ENCODE data around the gene ZBTB44. TPM values are rescaled to one million over a fixed set of nuclear protein-coding genes. Genes with fewer than 3 reads are reported as not detected.

ZBTB44 gene, protein sequence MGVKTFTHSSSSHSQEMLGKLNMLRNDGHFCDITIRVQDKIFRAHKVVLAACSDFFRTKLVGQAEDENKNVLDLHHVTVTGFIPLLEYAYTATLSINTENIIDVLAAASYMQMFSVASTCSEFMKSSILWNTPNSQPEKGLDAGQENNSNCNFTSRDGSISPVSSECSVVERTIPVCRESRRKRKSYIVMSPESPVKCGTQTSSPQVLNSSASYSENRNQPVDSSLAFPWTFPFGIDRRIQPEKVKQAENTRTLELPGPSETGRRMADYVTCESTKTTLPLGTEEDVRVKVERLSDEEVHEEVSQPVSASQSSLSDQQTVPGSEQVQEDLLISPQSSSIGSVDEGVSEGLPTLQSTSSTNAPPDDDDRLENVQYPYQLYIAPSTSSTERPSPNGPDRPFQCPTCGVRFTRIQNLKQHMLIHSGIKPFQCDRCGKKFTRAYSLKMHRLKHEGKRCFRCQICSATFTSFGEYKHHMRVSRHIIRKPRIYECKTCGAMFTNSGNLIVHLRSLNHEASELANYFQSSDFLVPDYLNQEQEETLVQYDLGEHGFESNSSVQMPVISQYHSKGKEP
- 27.5 and 28.9 TPM in 2 replicates for total RNA-seq (2014; rRNA removed)
- Bru-seq, nascent RNA = percentile 78 among the genes with signal in this experiment
- percentile 80 among the genes with signal in this experiment for BruChase-seq, experiment 1, labeled RNA remaining after a 6-hour chase
- percentile 79 among the genes with signal in this experiment for BruChase-seq, experiment 2, labeled RNA remaining after a 2-hour chase
- long read RNA-seq, full-length matches to known transcripts = 1 of 20 reads
- long read RNA-seq, partial matches to known transcripts = 3 of 20 reads
- long read RNA-seq, other reads (novel, unspliced or antisense) = 16 of 20 reads

DNA sequence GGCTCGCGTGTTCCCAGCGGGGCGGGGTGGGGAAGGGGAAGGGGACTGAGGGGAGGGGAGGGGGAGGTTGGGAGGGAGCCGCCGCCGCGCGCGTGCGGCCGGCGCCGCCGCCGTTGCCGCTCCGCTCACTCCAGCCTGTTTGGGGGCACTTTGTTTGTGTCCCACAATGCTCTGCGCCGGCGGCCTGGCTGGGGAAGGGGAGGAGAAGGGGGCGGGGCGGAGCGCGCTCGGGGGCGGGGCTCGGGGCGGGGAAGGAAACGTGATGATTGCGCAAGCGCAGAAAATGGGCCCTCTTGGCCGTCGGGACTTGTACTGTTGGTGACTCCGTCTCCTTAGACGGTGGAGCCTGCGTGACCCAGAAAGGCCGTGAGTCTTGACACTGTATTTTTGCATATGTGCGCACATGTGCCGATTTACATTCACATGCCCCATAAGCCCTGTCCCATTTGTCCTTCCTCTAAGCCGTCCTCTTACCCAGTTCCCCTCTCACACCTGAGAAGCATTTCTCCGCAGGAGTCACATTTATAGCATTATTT, at the start of gene ZBTB44:
Gene ZBTB44 (minus strand): TSS at position 168 of the 536 bp plus-strand sequence. CDS start 53,044 bp downstream, outside the sequence.
- Histone ChIP-seq H3K27ac (ENCODE audit: low read length) (peak within 1 kb of the TSS; percentile 40; the same call in 1 of the 2 replicates), H3K9me2 (replicated peaks; ENCODE audit: low read length) (no peaks in the 10 kb centered on the region), H2AFZ (ENCODE audit: low read length) (peak within 1 kb of the TSS; percentile 99), H3F3A (ENCODE audit: low read length, unreplicated experiment) (no peaks in the 10 kb centered on the region), H4K20me1 (ENCODE audit: low read length) (peaks cover 9% of the 10 kb centered on the region), H3K9me3 (ENCODE audit: low read length) (peaks cover 2% of the 10 kb centered on the region; the same call in 1 of the 2 replicates), H3K4me2 (ENCODE audit: low read length) (peak within 1 kb of the TSS; percentile 92), H3K9ac (ENCODE audit: low read length) (peak within 1 kb of the TSS; percentile 78), H3K27me3 (ENCODE audit: low read length) (no peaks in the 10 kb centered on the region), H3K4me1 (ENCODE audit: insufficient read depth, low read length) (peaks cover 19% of the 10 kb centered on the region), H3K36me3 (ENCODE audit: low read depth, low read length) (no peaks in the 10 kb centered on the region), H3K79me2 (ENCODE audit: low read length) (peaks cover 43% of the 10 kb centered on the region), H3K4me3 (ENCODE audit: low read length) (peak within 1 kb of the TSS; percentile 82)
- intact Hi-C loops (cut with micrococcal nuclease) = loop anchor here (5.0 to 10.0 kb wide), 2 partner anchors 77 to 100 kb away; no protein-coding TSS in a partner anchor
- ChIA-PET CTCF (no interaction called here), POLR2A (ENCODE audit: unreplicated experiment) (no interaction called here)
- BruUV-seq (replicated peaks) = no TSS peak
- ATAC-seq (peak; percentile 77), DNase-seq (peak; percentile 88)
- TF ChIP-seq, protein P1, sequence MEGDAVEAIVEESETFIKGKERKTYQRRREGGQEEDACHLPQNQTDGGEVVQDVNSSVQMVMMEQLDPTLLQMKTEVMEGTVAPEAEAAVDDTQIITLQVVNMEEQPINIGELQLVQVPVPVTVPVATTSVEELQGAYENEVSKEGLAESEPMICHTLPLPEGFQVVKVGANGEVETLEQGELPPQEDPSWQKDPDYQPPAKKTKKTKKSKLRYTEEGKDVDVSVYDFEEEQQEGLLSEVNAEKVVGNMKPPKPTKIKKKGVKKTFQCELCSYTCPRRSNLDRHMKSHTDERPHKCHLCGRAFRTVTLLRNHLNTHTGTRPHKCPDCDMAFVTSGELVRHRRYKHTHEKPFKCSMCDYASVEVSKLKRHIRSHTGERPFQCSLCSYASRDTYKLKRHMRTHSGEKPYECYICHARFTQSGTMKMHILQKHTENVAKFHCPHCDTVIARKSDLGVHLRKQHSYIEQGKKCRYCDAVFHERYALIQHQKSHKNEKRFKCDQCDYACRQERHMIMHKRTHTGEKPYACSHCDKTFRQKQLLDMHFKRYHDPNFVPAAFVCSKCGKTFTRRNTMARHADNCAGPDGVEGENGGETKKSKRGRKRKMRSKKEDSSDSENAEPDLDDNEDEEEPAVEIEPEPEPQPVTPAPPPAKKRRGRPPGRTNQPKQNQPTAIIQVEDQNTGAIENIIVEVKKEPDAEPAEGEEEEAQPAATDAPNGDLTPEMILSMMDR (conservative IDR thresholded peaks at IDR 0.05; ENCODE audit: low read depth, low read length) = no peak
- no peak for TF ChIP-seq EZH2phosphoT487 (IDR thresholded peaks at IDR 0.05; ENCODE audit: borderline replicate concordance, low read length)
- TF ChIP-seq EZH2 (IDR thresholded peaks at IDR 0.05; ENCODE audit: low read length, unreplicated experiment) = no peak

DNA sequence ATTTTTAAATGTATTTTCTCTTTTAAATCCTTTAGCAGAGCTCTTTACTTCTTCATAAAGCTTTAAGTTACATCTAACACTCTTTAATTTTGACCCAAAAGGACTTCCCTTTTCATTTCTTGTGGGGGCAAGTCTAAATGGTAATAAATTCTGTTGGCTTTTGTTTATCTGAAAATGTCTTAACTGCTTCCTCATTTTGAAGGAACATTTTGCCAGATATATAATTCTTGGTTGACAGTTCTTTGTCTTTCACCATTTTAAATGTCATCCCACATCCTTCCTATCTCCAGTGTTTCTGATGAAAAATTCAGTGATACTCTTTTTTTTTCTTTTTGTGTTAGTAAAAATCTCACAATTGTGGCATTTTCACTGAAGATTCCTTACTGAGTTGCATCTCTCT, 44.7 kb upstream of the ZBTB44 start:
- ChIA-PET CTCF (interaction anchor here (0.6 kb wide), 1 partner anchor 1654 kb away, joined by 6 read pairs; no protein-coding TSS in a partner anchor), POLR2A (ENCODE audit: unreplicated experiment) (no interaction called here)
- DNase-seq (no peak), ATAC-seq (no peak)
- Histone ChIP-seq H3K79me2 (ENCODE audit: low read length) (no peaks in the 10 kb centered on the region), H3K9me3 (ENCODE audit: low read length) (peaks cover 14% of the 10 kb centered on the region; the same call in 1 of the 2 replicates), H3F3A (ENCODE audit: low read length, unreplicated experiment) (no peaks in the 10 kb centered on the region), H4K20me1 (ENCODE audit: low read length) (no peaks in the 10 kb centered on the region), H3K27me3 (ENCODE audit: low read length) (no peaks in the 10 kb centered on the region), H3K9me2 (replicated peaks; ENCODE audit: low read length) (no peaks in the 10 kb centered on the region), H3K36me3 (ENCODE audit: low read depth, low read length) (no peaks in the 10 kb centered on the region; the same call in 1 of the 2 replicates), H2AFZ (ENCODE audit: low read length) (no peak overlapping the region), H3K27ac (ENCODE audit: low read length) (no peak overlapping the region), H3K4me2 (ENCODE audit: low read length) (no peak overlapping the region), H3K4me3 (ENCODE audit: low read length) (no peak overlapping the region), H3K4me1 (ENCODE audit: insufficient read depth, low read length) (no peaks in the 10 kb centered on the region), H3K9ac (ENCODE audit: low read length) (no peak overlapping the region)
- no TSS peak for BruUV-seq (replicated peaks)
- intact Hi-C loops (cut with micrococcal nuclease) = no loop called here
- TF ChIP-seq EZH2 (IDR thresholded peaks at IDR 0.05; ENCODE audit: low read length, unreplicated experiment) (no peak), EZH2phosphoT487 (IDR thresholded peaks at IDR 0.05; ENCODE audit: borderline replicate concordance, low read length) (no peak)
- TF ChIP-seq, protein P1 (conservative IDR thresholded peaks at IDR 0.05; ENCODE audit: low read depth, low read length) = no peak

Measured in PC-3 (cell line).